Thyroid gland (tissue), 4 donors: ENCODE measurements around the gene BBS4.

Source experiments
- POLR2A ChIP-seq, 2 donors: fragments of 450-650 bp; IDR thresholded peaks; one replicate each; pipeline ENCODE4 v1.6.1; 2017; ENCODE audit warnings: antibody characterized with exemption in 2 of 2, mild to moderate bottlenecking in 2 of 2, moderate library complexity in 1 of 2
- TF ChIP-seq, protein P1 (sequence below), 6 experiments: fragments of 200-600 bp in 3 of 6; fragments of 450-650 bp in 3 of 6; sonication (generic) in 3 of 6; IDR thresholded peaks; one replicate each; pipeline ENCODE4 v1.5.1; 2016 to 2019; ENCODE audit warnings: antibody characterized with exemption in 6 of 6, mild to moderate bottlenecking in 2 of 6, inconsistent platforms in 1 of 6, moderate library complexity in 1 of 6

GRCh38 chr15:72733941-72734738, 48.1 kb downstream of the BBS4 start:
- no peak for TF ChIP-seq POLR2A (IDR thresholded peaks at IDR 0.05)
- TF ChIP-seq, protein P1, sequence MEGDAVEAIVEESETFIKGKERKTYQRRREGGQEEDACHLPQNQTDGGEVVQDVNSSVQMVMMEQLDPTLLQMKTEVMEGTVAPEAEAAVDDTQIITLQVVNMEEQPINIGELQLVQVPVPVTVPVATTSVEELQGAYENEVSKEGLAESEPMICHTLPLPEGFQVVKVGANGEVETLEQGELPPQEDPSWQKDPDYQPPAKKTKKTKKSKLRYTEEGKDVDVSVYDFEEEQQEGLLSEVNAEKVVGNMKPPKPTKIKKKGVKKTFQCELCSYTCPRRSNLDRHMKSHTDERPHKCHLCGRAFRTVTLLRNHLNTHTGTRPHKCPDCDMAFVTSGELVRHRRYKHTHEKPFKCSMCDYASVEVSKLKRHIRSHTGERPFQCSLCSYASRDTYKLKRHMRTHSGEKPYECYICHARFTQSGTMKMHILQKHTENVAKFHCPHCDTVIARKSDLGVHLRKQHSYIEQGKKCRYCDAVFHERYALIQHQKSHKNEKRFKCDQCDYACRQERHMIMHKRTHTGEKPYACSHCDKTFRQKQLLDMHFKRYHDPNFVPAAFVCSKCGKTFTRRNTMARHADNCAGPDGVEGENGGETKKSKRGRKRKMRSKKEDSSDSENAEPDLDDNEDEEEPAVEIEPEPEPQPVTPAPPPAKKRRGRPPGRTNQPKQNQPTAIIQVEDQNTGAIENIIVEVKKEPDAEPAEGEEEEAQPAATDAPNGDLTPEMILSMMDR (IDR thresholded peaks at IDR 0.05), result no peak
